ENCODE measurements around the gene CYP26B1.

CYP26B1 gene

DNA sequence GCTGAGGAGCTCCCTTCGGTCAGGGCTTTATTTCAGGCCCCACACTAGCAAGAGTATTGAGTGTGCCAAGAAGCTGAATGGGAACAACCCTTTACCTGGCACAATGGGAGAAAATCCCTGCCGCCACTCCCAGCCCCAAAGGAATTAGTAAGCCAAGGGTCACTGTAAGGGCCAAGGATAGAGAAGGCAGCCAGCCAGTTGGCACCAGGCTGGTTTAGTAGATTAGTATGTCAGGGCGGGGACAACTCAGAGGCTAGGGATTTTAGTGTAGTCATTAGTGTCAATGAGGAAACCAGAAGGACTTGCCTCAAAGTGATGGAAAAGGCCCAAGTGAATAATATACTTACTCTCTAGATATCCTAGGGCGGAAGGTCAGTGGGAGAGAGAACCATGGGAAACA, 34.9 kb upstream of the CYP26B1 start:
- H3K4me3 ChIP-seq (ENCODE audit: low read depth, low read length) = no peak overlapping the region
- in situ Hi-C loops (cut with HindIII; ENCODE audit: low sequenced_read_pairs) = no loop called here
- no peak for DNase-seq (ENCODE audit: low read depth, low spot score)
- TF ChIP-seq, protein P1, sequence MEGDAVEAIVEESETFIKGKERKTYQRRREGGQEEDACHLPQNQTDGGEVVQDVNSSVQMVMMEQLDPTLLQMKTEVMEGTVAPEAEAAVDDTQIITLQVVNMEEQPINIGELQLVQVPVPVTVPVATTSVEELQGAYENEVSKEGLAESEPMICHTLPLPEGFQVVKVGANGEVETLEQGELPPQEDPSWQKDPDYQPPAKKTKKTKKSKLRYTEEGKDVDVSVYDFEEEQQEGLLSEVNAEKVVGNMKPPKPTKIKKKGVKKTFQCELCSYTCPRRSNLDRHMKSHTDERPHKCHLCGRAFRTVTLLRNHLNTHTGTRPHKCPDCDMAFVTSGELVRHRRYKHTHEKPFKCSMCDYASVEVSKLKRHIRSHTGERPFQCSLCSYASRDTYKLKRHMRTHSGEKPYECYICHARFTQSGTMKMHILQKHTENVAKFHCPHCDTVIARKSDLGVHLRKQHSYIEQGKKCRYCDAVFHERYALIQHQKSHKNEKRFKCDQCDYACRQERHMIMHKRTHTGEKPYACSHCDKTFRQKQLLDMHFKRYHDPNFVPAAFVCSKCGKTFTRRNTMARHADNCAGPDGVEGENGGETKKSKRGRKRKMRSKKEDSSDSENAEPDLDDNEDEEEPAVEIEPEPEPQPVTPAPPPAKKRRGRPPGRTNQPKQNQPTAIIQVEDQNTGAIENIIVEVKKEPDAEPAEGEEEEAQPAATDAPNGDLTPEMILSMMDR (IDR thresholded peaks at IDR 0.05; ENCODE audit: low read depth, low read length) = no peak

DNA sequence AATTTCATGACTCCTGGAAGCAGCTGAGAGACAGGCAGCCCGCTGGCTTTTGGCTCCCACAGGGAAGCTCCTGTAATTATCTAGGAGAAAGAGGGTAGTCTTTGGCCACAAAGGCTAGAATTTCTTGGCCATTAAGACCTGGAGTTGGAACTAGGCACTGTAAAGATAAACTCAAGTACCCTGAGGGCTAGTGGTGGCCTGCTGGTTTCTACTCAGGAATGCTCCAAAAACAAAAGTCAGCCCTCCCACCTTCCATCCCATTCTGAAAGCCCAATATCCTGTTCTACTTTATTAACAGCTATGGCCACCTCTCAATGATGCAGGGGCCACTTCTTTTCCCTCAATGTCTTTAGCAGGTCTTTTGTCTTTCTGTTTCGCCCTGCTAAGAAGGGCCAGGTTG, 34.0 kb upstream of the CYP26B1 start:
- in situ Hi-C loops (cut with HindIII; ENCODE audit: low sequenced_read_pairs) = no loop called here
- no peak overlapping the region for H3K4me3 ChIP-seq (ENCODE audit: low read depth, low read length)
- TF ChIP-seq, protein P1 (IDR thresholded peaks at IDR 0.05; ENCODE audit: low read depth, low read length) = no peak
- DNase-seq (ENCODE audit: low read depth, low spot score) = no peak

DNA sequence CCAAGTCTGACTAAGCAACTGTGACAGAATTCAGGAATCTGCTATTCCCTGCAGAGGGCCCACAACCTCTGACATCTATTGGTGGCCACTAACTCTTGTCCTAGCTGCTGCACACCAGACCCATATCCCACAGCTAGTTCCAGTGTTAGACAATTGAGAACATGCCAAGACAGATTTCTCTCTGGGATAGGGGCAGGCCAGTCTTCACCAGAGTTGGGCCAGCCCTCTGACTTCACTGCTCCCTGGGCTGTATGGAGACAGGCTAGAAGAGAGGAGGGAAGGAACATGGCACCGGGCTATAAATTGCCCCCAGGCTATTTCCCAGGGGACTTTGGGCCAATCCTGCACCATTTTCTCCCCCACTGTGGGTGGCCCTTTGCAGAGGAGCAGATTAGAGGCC, 32.7 kb upstream of the CYP26B1 start:
- DNase-seq (ENCODE audit: low read depth, low spot score) = no peak
- TF ChIP-seq, protein P1 (IDR thresholded peaks at IDR 0.05; ENCODE audit: low read depth, low read length) = no peak
- in situ Hi-C loops (cut with HindIII; ENCODE audit: low sequenced_read_pairs) = no loop called here
- H3K4me3 ChIP-seq (ENCODE audit: low read depth, low read length) = no peak overlapping the region

DNA sequence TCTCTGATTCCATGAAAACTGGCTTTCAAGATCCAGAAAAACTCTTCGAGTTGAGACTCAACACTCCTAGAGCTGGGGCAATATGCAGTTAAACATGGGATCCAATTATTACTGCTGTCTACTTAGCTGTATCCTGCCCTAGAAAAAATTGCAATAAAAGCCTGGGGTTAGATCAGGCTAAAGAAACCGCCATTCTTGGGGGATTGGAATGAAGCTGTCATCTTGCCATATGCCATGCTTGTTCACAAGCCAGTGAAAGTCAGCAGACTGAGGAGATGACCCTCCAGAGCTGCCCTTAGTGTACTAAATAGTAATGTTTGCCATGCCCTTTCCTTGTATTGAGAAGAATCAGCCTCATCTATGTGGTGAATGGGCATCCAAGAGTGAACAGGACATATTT, 30.9 kb upstream of the CYP26B1 start:
- in situ Hi-C loops (cut with HindIII; ENCODE audit: low sequenced_read_pairs) = no loop called here
- DNase-seq (ENCODE audit: low read depth, low spot score) = no peak
- TF ChIP-seq, protein P1 (IDR thresholded peaks at IDR 0.05; ENCODE audit: low read depth, low read length) = no peak
- no peak overlapping the region for H3K4me3 ChIP-seq (ENCODE audit: low read depth, low read length)

DNA sequence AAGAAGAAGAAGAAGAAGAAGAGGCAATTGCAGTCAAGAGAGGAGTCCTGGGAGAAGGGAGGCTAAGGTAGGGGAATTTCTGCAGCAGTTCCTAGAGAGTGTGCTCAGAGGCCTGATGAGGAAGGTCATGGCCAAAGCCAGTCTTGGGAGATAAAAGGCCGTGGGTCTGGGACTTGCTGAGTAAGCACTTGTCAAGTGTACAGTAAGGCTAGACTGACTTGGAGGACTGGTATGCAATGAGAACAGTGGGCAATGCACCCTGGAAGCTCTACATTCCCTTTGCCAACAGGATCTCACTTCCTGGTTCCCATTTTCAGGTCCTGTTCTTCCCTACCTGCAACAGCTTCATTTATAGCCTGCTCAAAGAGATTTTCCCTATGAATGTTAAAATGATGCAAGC, 28.6 kb upstream of the CYP26B1 start:
- DNase-seq (ENCODE audit: low read depth, low spot score) = no peak
- TF ChIP-seq, protein P1 (IDR thresholded peaks at IDR 0.05; ENCODE audit: low read depth, low read length) = no peak
- in situ Hi-C loops (cut with HindIII; ENCODE audit: low sequenced_read_pairs) = no loop called here
- H3K4me3 ChIP-seq (ENCODE audit: low read depth, low read length) = no peak overlapping the region

DNA sequence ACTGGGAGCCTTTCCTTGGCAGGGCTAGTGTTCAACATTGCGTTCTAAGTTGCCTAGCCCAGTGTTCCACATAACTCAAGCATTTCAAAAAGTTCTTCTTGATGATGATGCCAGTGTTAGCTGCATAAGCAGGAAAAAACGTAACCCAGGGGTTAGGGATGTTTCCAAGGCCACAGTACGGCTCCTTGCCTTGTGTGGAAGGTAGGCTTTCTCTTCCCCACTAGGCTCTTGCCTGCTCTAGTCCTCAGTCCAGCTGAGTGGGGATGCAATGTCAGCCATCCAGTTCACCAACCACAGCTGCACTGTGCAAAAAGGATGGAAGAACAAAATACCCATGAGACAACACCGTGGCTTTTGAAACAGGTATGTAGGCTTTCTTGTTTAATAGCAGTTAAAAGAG, 28.0 kb upstream of the CYP26B1 start:
- TF ChIP-seq, protein P1 (IDR thresholded peaks at IDR 0.05; ENCODE audit: low read depth, low read length) = no peak
- DNase-seq (ENCODE audit: low read depth, low spot score) = no peak
- in situ Hi-C loops (cut with HindIII; ENCODE audit: low sequenced_read_pairs) = no loop called here
- no peak overlapping the region for H3K4me3 ChIP-seq (ENCODE audit: low read depth, low read length)
